SK-N-SH treated with all-trans-retinoic acid at 6 μM for 48 hours (cell line): ENCODE measurements around the gene SNX10.

ENCODE experiments used
- CREB5 ChIP-seq: fragments of 250-450 bp; sonication (Bioruptor Pico); IDR thresholded peaks from 2 replicates; pipeline ENCODE4 v1.5.1; 2020; ENCODE audit warnings: low read depth, mild to moderate bottlenecking, moderate library complexity
- PATZ1 ChIP-seq: fragments of 250-450 bp; sonication (Bioruptor Pico); IDR thresholded peaks from 2 replicates; pipeline ENCODE4 v1.8.0; 2020; ENCODE audit warnings: mild to moderate bottlenecking, moderate library complexity, borderline replicate concordance
- RARB ChIP-seq: fragments of 250-450 bp; sonication (Bioruptor Pico); IDR thresholded peaks from 2 replicates; pipeline ENCODE4 v1.8.0; 2021; ENCODE audit warnings: mild to moderate bottlenecking, moderate library complexity
- SNAI2 ChIP-seq: fragments of 250-450 bp; sonication (Bioruptor Pico); IDR thresholded peaks from 2 replicates; pipeline ENCODE4 v1.5.0; 2020; ENCODE audit warnings: mild to moderate bottlenecking, moderate library complexity
- ZNF70 ChIP-seq: fragments of 450-650 bp; formaldehyde crosslinking; IDR thresholded peaks from 2 replicates; pipeline ENCODE4 v1.5.0; 2020; ENCODE audit warnings: mild to moderate bottlenecking, moderate library complexity
- TF ChIP-seq, protein P1 (sequence below): fragments of 250-450 bp; sonication (Bioruptor Pico); IDR thresholded peaks from 2 replicates; pipeline ENCODE4 v1.5.0; 2020; ENCODE audit warnings: mild to moderate bottlenecking, moderate library complexity

GRCh38 chr7:26308551-26308950 is 16.9 kb downstream of the SNX10 start:
- no peak for TF ChIP-seq SNAI2 (CRISPR knock-in tag)
- no peak for TF ChIP-seq PATZ1 (CRISPR knock-in tag)
- TF ChIP-seq RARB (CRISPR knock-in tag): no peak
- TF ChIP-seq, protein P1, sequence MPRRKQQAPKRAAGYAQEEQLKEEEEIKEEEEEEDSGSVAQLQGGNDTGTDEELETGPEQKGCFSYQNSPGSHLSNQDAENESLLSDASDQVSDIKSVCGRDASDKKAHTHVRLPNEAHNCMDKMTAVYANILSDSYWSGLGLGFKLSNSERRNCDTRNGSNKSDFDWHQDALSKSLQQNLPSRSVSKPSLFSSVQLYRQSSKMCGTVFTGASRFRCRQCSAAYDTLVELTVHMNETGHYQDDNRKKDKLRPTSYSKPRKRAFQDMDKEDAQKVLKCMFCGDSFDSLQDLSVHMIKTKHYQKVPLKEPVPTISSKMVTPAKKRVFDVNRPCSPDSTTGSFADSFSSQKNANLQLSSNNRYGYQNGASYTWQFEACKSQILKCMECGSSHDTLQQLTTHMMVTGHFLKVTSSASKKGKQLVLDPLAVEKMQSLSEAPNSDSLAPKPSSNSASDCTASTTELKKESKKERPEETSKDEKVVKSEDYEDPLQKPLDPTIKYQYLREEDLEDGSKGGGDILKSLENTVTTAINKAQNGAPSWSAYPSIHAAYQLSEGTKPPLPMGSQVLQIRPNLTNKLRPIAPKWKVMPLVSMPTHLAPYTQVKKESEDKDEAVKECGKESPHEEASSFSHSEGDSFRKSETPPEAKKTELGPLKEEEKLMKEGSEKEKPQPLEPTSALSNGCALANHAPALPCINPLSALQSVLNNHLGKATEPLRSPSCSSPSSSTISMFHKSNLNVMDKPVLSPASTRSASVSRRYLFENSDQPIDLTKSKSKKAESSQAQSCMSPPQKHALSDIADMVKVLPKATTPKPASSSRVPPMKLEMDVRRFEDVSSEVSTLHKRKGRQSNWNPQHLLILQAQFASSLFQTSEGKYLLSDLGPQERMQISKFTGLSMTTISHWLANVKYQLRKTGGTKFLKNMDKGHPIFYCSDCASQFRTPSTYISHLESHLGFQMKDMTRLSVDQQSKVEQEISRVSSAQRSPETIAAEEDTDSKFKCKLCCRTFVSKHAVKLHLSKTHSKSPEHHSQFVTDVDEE (CRISPR knock-in tag): no peak
- no peak for TF ChIP-seq ZNF70 (CRISPR knock-in tag)
- no peak for TF ChIP-seq CREB5 (CRISPR knock-in tag)
